Astrocyte (in vitro differentiated cells and primary cell): ENCODE data around the gene LRMDA. TPM values are rescaled to one million over a fixed set of nuclear protein-coding genes. Genes with fewer than 3 reads are reported as not detected.
A peak's percentile ranks its signal among the peaks of the same experiment; 100 is the strongest.

Experiments used
- DNase-seq: peaks from one replicate; pipeline ENCODE4 v3.0.0-alpha.2; 2010; ENCODE audit warnings: low read depth
- FAIRE-seq: peaks from 2 replicates; lab custom pipeline; 2011; peaks lifted over from hg19 to GRCh38; lab: Jason Lieb, UNC
- H2AFZ ChIP-seq: 2 replicates; pipeline ENCODE4 v1.6.0; 2012; ENCODE audit warnings: low read depth, low read length, inconsistent platforms
- H3K27ac ChIP-seq: 2 replicates; pipeline ENCODE4 v1.5.1; 2011; ENCODE audit warnings: low read depth, low read length, inconsistent platforms
- H3K27me3 ChIP-seq: 2 replicates; pipeline ENCODE4 v1.6.0; 2011; ENCODE audit warnings: low read length, inconsistent platforms; ENCODE audit not compliant: insufficient read depth
- H3K36me3 ChIP-seq: 2 replicates; pipeline ENCODE4 v1.5.1; 2011; ENCODE audit warnings: low read length, inconsistent platforms; ENCODE audit not compliant: insufficient read depth
- H3K4me1 ChIP-seq: 2 replicates; pipeline ENCODE4 v1.5.1; 2011; ENCODE audit warnings: low read length, inconsistent platforms; ENCODE audit not compliant: insufficient read depth
- H3K4me2 ChIP-seq: 2 replicates; pipeline ENCODE4 v1.6.0; 2012; ENCODE audit warnings: low read length, inconsistent platforms
- H3K4me3 ChIP-seq: 2 replicates; pipeline ENCODE4 v1.5.1; 2011; ENCODE audit warnings: low read depth, mild to moderate bottlenecking, low read length, inconsistent platforms; ENCODE audit not compliant: insufficient read depth
- H3K79me2 ChIP-seq: 2 replicates; pipeline ENCODE4 v1.6.0; 2012; ENCODE audit warnings: mild to moderate bottlenecking, low read length, inconsistent platforms; ENCODE audit not compliant: insufficient read depth
- H3K9ac ChIP-seq: 2 replicates; pipeline ENCODE4 v1.6.0; 2012; ENCODE audit warnings: mild to moderate bottlenecking, low read length, inconsistent platforms
- H3K9me3 ChIP-seq: 2 replicates; pipeline ENCODE4 v1.5.1; 2012; ENCODE audit warnings: low read depth, mild to moderate bottlenecking, low read length, inconsistent platforms; ENCODE audit not compliant: insufficient read depth
- H4K20me1 ChIP-seq: 2 replicates; pipeline ENCODE4 v1.6.0; 2012; ENCODE audit warnings: low read length, inconsistent platforms; ENCODE audit not compliant: insufficient read depth
- H3K27ac Mint-ChIP-seq: one replicate; pipeline ENCODE4 v1.8.0; 2021; ENCODE audit warnings: mild to moderate bottlenecking, mixed read lengths; ENCODE audit not compliant: unreplicated experiment
- H3K27me3 Mint-ChIP-seq: one replicate; pipeline ENCODE4 v1.8.0; 2021; ENCODE audit warnings: low read depth, mixed read lengths; ENCODE audit not compliant: unreplicated experiment
- H3K36me3 Mint-ChIP-seq: one replicate; pipeline ENCODE4 v1.8.0; 2021; ENCODE audit warnings: low read depth, mixed read lengths; ENCODE audit not compliant: unreplicated experiment
- H3K4me1 Mint-ChIP-seq: one replicate; pipeline ENCODE4 v1.8.0; 2021; ENCODE audit warnings: low read depth, mixed read lengths; ENCODE audit not compliant: unreplicated experiment
- H3K4me3 Mint-ChIP-seq: one replicate; pipeline ENCODE4 v1.8.0; 2021; ENCODE audit warnings: mild to moderate bottlenecking, moderate library complexity, mixed read lengths; ENCODE audit not compliant: unreplicated experiment
- H3K9me3 Mint-ChIP-seq: one replicate; pipeline ENCODE4 v1.8.0; 2021; ENCODE audit warnings: mild to moderate bottlenecking, mixed read lengths; ENCODE audit not compliant: unreplicated experiment
- CTCF ChIP-seq: IDR thresholded peaks from 2 replicates; pipeline ENCODE4 v1.5.1; 2011; ENCODE audit warnings: low read depth, mild to moderate bottlenecking, inconsistent platforms, low read length, moderate library complexity; ENCODE audit not compliant: insufficient read depth
- EZH2 ChIP-seq: IDR thresholded peaks from 2 replicates; pipeline ENCODE4 v1.6.1; 2012; ENCODE audit warnings: mild to moderate bottlenecking, low read length, inconsistent platforms; ENCODE audit not compliant: insufficient read depth
- total RNA-seq: library from RNA; stranded (reverse); gene quantifications from 2 replicates; pipeline ENCODE4 v1.2.1, GENCODE V29; 2021

Gene LRMDA
- total RNA-seq, 1 donor from 2014 or later, result 2.7 TPM

DNA sequence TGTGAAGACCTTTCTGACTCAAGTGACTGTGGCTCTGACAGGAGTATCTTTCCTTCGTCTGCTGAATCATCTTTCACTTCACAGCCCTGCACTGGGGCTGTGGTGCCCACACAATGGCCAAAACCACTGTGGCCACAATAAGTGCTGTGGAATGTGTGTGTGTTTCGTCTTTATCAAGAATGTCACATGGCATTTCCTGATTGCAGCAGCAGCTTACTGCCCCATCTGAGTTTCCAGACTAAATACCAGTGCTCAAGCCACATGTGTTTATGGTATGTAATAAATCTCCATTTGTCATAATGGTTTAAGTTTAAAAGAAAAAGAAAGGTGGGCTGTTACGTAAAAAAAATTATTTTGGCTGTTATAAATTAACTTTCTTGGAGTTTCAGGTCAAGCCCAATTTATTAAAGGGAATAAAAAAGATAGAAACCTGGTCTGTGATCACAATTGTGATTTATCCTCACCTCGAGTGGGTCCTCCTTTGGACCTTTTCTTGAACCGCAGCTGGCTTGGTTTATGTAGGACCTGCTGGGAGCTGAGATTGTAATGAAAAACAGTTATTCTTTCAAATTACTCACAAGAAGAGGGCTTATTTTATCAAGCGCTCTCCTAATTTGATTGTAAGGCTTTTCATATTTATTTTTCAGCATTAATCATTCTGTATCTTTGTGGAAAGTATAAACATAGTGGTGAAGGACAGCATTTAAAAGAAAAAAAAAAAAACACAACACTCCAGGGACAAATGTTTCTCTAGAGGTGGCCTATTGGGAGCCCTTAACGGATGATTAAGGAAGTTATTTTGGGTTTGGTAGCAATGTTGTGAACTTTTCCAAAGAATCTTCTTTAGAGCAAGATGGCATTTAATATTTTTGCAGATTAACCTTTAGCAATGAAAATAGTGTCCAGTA is 116.2 kb downstream of the LRMDA start:
- Histone ChIP-seq H3K9ac (no peak overlapping the region), H3K4me1 (peaks cover 17% of the 10 kb centered on the region), H3K9me3 (no peaks in the 10 kb centered on the region), H3K27ac (no peak overlapping the region), H3K27me3 (no peaks in the 10 kb centered on the region), H3K79me2 (no peaks in the 10 kb centered on the region), H3K36me3 (no peaks in the 10 kb centered on the region), H4K20me1 (no peaks in the 10 kb centered on the region), H3K4me2 (peak overlapping the region; percentile 27), H3K4me3 (no peak overlapping the region), H2AFZ (no peak overlapping the region)
- H3K27me3 Mint-ChIP-seq, result no peaks in the 10 kb centered on the region
- no peaks in the 10 kb centered on the region for H3K36me3 Mint-ChIP-seq
- DNase-seq (peak; percentile 97), FAIRE-seq (peak; percentile 97)
- H3K27ac Mint-ChIP-seq, result peak overlapping the region; percentile 89
- peaks cover 49% of the 10 kb centered on the region for H3K4me1 Mint-ChIP-seq
- H3K4me3 Mint-ChIP-seq, result no peak overlapping the region
- TF ChIP-seq CTCF (no peak), EZH2 (no peak)
- no peaks in the 10 kb centered on the region for H3K9me3 Mint-ChIP-seq

- TF ChIP-seq EZH2 (no peak), CTCF (no peak)
- Histone ChIP-seq H3K36me3 (no peaks in the 10 kb centered on the region), H3K4me1 (peaks cover 17% of the 10 kb centered on the region), H3K4me2 (no peak overlapping the region), H3K4me3 (no peak overlapping the region), H4K20me1 (no peaks in the 10 kb centered on the region), H3K27ac (no peak overlapping the region), H3K79me2 (no peaks in the 10 kb centered on the region), H3K27me3 (no peaks in the 10 kb centered on the region), H3K9ac (no peak overlapping the region), H2AFZ (no peak overlapping the region), H3K9me3 (no peaks in the 10 kb centered on the region)
- Mint-ChIP-seq H3K9me3 (peaks cover 4% of the 10 kb centered on the region), H3K36me3 (peaks cover 1% of the 10 kb centered on the region), H3K27me3 (no peaks in the 10 kb centered on the region), H3K4me1 (peaks cover 43% of the 10 kb centered on the region), H3K27ac (no peak overlapping the region), H3K4me3 (no peak overlapping the region)
- FAIRE-seq (no peak), DNase-seq (no peak)
These were observed 116.9 kb downstream of the LRMDA start for GRCh38 chr10:75548356-75548755.

DNA sequence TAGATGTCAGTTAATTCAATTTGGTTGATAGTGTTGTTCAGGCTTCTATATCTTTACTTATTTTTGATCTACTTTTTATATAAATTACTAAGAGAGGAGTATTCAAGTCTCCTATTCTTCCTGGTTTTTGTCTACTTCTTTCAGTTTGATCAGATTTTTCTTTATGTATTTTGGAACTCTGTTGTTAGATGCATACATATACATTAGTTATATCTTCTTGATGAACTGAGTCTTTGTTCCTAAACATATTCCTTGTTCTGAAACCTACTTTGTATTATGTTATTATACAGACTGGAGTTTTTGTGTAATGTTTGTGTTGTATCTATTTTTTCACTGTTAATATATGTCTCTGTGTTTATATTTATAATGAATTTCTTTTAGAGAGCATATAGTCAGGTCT is 118.8 kb downstream of the LRMDA start:
- no peak overlapping the region for H3K4me3 ChIP-seq
- H3K27me3 ChIP-seq, result no peaks in the 10 kb centered on the region
- DNase-seq (no peak), FAIRE-seq (no peak)
- H3K27ac ChIP-seq, result no peak overlapping the region
- Mint-ChIP-seq H3K36me3 (peaks cover 2% of the 10 kb centered on the region), H3K27ac (no peak overlapping the region), H3K4me1 (peaks cover 28% of the 10 kb centered on the region), H3K4me3 (no peak overlapping the region), H3K9me3 (peaks cover 5% of the 10 kb centered on the region), H3K27me3 (peaks cover 3% of the 10 kb centered on the region)
- H3K36me3 ChIP-seq, result no peaks in the 10 kb centered on the region
- no peak for TF ChIP-seq EZH2
- no peak overlapping the region for H3K9ac ChIP-seq
- peaks cover 17% of the 10 kb centered on the region for H3K4me1 ChIP-seq
- no peak overlapping the region for H2AFZ ChIP-seq
- H3K9me3 ChIP-seq, result no peaks in the 10 kb centered on the region
- H3K79me2 ChIP-seq, result no peaks in the 10 kb centered on the region
- no peaks in the 10 kb centered on the region for H4K20me1 ChIP-seq
- no peak overlapping the region for H3K4me2 ChIP-seq
